ENCODE data around the gene DDX1. TPM values are rescaled to one million over a fixed set of nuclear protein-coding genes. Genes with fewer than 3 reads are reported as not detected.
"Not testable (repeated sequence)": the region's sequence is repeated elsewhere in the genome, so short reads cannot be mapped to it uniquely, and the experiment has no call there.

The DDX1 gene
- total RNA-seq, 1 donor from 2014 or later = 89.9 TPM

DNA sequence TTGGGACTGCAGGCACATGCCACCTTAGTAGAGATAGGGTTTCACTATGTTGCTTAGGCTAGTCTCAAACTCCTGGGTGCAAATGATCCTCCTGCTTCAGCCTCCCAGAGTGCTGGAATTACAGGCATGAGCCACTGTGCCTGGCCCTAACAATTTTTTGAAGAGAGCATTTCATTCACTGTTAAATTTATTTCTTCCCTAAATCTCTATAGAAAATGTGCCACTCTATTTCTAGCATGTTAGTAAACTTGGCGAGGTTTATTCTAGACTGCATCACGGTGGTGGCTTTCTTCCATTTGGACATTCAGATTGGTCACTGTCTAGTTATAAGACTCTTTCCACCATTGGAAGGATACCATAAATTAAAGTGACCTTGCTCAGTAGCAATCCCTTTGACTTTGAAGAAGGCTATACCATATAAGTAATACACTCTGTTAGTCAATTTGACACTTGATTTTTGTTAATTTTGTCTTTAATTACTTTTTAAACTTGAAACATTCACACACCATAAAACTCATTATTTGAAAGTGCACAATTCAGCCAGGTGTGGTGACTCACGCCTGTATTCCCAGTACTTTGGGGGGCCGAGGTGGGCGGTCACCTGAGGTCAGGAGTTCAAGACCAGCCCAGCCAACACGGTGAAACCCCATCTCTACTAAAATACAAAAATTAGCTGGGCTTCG is 16.2 kb downstream of the DDX1 start:
- Mint-ChIP-seq H3K27ac (ENCODE audit: unreplicated experiment) (no peak overlapping the region), H3K4me1 (ENCODE audit: low read depth) (no peaks in the 10 kb centered on the region), H3K36me3 (ENCODE audit: low read depth) (peaks cover 32% of the 10 kb centered on the region), H3K27me3 (ENCODE audit: low read depth) (no peaks in the 10 kb centered on the region), H3K9me3 (ENCODE audit: low read depth) (no peaks in the 10 kb centered on the region), H3K4me3 (ENCODE audit: unreplicated experiment) (no peak overlapping the region)
- DNase-seq (ENCODE audit: low spot score) = no peak
- TF ChIP-seq, protein P1, sequence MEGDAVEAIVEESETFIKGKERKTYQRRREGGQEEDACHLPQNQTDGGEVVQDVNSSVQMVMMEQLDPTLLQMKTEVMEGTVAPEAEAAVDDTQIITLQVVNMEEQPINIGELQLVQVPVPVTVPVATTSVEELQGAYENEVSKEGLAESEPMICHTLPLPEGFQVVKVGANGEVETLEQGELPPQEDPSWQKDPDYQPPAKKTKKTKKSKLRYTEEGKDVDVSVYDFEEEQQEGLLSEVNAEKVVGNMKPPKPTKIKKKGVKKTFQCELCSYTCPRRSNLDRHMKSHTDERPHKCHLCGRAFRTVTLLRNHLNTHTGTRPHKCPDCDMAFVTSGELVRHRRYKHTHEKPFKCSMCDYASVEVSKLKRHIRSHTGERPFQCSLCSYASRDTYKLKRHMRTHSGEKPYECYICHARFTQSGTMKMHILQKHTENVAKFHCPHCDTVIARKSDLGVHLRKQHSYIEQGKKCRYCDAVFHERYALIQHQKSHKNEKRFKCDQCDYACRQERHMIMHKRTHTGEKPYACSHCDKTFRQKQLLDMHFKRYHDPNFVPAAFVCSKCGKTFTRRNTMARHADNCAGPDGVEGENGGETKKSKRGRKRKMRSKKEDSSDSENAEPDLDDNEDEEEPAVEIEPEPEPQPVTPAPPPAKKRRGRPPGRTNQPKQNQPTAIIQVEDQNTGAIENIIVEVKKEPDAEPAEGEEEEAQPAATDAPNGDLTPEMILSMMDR (IDR thresholded peaks at IDR 0.05) = no peak

DNA sequence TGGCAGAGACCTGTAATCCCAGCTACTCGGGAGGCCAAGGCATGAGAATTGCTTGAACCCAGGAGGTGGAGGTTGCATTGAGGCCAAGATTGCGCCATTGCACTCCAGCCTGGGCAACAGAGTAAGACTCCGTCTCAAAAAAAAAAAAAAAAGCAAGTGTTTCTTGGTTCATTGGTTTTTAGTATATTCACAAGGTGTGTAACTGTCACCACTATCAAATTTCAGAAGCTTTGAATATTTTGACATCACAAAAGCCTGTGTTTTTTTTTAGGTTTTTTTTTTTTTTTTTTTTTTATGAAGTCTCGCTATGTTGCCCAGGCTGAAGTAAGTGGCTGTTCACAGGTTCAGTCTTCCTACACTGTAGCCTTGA is 16.7 kb downstream of the DDX1 start:
- DNase-seq (ENCODE audit: low spot score) = no peak
- peaks cover 31% of the 10 kb centered on the region for H3K36me3 Mint-ChIP-seq (ENCODE audit: low read depth)
- H3K4me3 Mint-ChIP-seq (ENCODE audit: unreplicated experiment) = no peak overlapping the region
- no peaks in the 10 kb centered on the region for H3K9me3 Mint-ChIP-seq (ENCODE audit: low read depth)
- no peak overlapping the region for H3K27ac Mint-ChIP-seq (ENCODE audit: unreplicated experiment)
- no peaks in the 10 kb centered on the region for H3K27me3 Mint-ChIP-seq (ENCODE audit: low read depth)
- TF ChIP-seq, protein P1 (IDR thresholded peaks at IDR 0.05) = no peak
- H3K4me1 Mint-ChIP-seq (ENCODE audit: low read depth) = no peaks in the 10 kb centered on the region

DNA sequence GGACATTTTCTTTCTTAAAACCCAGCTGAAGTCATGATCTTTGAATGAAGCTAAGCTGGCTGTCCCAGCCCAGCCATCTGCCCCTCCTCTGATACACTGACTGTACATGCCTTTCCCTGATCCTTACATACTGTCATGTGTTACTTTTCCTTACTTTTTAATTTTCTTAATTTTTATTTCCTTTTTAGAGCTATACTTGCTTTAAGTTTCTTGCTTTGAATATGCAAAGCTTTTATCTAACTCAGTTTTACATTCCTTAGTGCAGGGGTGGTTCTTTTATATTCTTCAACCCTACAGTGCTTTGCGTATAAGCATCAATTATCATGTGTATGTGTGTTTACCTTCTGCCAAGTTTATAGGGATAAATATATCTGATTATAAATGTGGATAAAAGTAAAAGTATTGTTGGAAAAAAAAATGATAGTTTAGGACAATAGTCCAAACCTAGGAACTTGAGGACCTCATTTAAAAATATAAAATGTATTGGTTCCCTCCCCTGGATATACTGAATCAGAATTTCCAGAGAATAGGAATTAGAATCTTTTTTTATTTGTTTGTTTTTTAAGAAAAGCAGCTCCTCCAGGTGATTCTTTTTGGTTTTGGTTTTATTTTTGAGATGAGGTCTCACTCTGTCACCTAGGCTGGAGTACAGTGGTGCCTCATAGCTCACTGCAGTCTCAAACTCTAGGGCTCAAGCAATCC is 17.8 kb downstream of the DDX1 start:
- Mint-ChIP-seq H3K36me3 (ENCODE audit: low read depth) (peaks cover 30% of the 10 kb centered on the region), H3K4me3 (ENCODE audit: unreplicated experiment) (no peak overlapping the region), H3K27me3 (ENCODE audit: low read depth) (no peaks in the 10 kb centered on the region), H3K4me1 (ENCODE audit: low read depth) (no peaks in the 10 kb centered on the region), H3K27ac (ENCODE audit: unreplicated experiment) (no peak overlapping the region), H3K9me3 (ENCODE audit: low read depth) (no peaks in the 10 kb centered on the region)
- DNase-seq (ENCODE audit: low spot score) = no peak
- TF ChIP-seq, protein P1 (IDR thresholded peaks at IDR 0.05) = no peak

DNA sequence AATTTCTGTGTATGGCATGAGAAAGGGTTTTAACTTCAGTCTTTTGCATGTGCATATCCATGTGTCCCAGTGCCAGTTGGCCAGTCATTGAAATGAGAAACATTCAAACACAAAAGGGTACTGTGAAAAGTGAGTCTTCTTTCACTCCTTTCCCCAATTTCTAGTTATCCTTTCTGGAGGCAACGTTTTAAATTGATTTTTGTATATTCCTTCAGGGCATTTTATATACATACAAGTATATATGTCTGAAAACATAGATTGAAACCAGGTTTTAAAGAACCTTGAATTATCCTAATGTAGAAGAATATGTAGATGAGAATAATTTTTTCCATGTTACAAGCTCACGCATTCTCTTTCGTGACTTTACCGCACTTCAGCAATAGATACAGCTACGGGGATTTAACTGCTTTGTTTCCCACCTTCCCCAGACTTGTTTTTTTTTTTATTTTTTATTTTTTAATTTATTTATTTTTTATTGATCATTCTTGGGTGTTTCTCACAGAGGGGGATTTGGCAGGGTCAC is 18.8 kb downstream of the DDX1 start:
- Mint-ChIP-seq H3K9me3 (ENCODE audit: low read depth) (no peaks in the 10 kb centered on the region), H3K4me3 (ENCODE audit: unreplicated experiment) (no peak overlapping the region), H3K4me1 (ENCODE audit: low read depth) (no peaks in the 10 kb centered on the region), H3K27me3 (ENCODE audit: low read depth) (no peaks in the 10 kb centered on the region), H3K36me3 (ENCODE audit: low read depth) (peaks cover 27% of the 10 kb centered on the region), H3K27ac (ENCODE audit: unreplicated experiment) (no peak overlapping the region)
- DNase-seq (ENCODE audit: low spot score) = no peak
- TF ChIP-seq, protein P1 (IDR thresholded peaks at IDR 0.05) = no peak

DNA sequence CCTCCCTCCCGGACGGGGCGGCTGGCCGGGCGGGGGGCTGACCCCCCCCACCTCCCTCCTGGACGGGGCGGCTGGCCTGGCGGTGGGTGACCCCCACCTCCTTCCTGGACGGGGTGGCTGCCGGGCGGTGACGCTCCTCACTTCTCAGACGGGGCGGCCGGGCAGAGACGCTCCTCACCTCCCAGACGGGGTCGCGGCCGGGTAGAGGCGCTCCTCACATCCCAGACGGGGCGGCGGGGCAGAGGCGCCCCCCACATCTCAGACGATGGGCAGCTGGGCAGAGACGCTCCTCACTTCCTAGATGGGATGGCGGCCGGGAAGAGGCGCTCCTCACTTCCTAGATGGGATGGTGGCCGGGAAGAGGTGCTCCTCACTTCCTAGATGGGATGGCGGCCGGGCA is 20.4 kb downstream of the DDX1 start:
- not testable (repeated sequence) for H3K4me3 Mint-ChIP-seq (ENCODE audit: unreplicated experiment); H3K9me3 Mint-ChIP-seq (ENCODE audit: low read depth); H3K27me3 Mint-ChIP-seq (ENCODE audit: low read depth); H3K27ac Mint-ChIP-seq (ENCODE audit: unreplicated experiment); H3K4me1 Mint-ChIP-seq (ENCODE audit: low read depth); DNase-seq (ENCODE audit: low spot score)
- H3K36me3 Mint-ChIP-seq (ENCODE audit: low read depth) = peaks cover 24% of the 10 kb centered on the region

Data from chondrocyte (in vitro differentiated cells).